Measurements from ENCODE around the gene SCYL3. TPM values are rescaled to one million over a fixed set of nuclear protein-coding genes. Genes with fewer than 3 reads are reported as not detected.

Gene SCYL3
- total RNA-seq, 1 donor from 2014 or later: 8.1 TPM

DNA sequence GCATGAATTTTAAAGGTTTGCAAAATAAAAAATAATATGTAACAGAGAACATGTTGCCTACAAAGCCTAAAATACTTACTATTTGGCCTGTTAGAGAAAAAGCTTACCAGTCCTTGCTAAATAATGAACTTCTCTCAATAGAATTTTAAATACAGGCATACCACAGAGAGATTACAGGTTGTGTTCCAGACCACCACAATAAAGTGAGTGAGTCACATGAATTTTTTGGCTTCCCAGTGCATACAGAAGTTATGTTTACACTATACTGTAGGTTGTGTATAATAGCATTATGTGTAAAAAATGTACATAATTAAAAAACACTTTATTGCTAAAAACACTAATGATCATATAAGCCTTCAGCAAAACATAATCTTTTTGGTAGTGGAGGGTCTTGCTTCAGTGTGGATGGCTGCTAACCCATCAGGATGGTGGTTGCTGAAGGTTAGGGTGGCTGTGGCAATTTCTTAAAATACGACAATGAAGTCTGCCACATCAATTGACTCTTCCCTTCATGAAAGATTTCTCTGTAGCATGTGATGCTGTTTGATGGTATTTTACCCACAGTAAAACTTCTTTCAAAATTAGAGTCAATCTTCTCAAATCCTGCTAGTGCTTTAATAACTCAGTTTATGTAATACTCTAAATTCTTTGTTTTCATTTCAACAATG, 48.6 kb downstream of the SCYL3 start:
- peaks cover 33% of the 10 kb centered on the region for H3K36me3 Mint-ChIP-seq (ENCODE audit: low read depth)

DNA sequence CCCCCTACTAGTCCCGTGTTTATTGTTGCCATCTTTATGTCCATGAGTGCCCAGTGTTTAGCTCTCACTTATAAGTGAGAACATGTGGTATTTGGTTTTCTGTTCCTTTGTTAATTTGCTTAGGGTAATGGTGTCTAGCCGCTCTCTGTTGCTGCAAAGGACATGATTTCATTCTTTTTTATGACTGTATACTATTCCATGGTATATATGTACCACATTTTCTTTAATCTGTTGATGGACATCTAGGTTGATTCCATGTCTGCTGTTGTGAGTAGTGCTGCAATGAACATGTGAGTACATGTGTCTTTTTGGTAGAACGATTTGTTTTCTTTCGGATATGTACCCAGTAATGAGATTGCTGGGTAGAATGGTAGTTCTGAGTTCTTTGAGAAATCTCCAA, 54.8 kb downstream of the SCYL3 start:
- Mint-ChIP-seq H3K9me3 (peaks cover 18% of the 10 kb centered on the region), H3K27ac (ENCODE audit: unreplicated experiment) (no peak overlapping the region), H3K4me3 (no peak overlapping the region), H3K27me3 (ENCODE audit: low read depth) (no peaks in the 10 kb centered on the region), H3K4me1 (no peaks in the 10 kb centered on the region), H3K36me3 (ENCODE audit: low read depth) (peaks cover 39% of the 10 kb centered on the region)
- DNase-seq (ENCODE audit: low read depth, low spot score): no peak
- TF ChIP-seq, protein P1, sequence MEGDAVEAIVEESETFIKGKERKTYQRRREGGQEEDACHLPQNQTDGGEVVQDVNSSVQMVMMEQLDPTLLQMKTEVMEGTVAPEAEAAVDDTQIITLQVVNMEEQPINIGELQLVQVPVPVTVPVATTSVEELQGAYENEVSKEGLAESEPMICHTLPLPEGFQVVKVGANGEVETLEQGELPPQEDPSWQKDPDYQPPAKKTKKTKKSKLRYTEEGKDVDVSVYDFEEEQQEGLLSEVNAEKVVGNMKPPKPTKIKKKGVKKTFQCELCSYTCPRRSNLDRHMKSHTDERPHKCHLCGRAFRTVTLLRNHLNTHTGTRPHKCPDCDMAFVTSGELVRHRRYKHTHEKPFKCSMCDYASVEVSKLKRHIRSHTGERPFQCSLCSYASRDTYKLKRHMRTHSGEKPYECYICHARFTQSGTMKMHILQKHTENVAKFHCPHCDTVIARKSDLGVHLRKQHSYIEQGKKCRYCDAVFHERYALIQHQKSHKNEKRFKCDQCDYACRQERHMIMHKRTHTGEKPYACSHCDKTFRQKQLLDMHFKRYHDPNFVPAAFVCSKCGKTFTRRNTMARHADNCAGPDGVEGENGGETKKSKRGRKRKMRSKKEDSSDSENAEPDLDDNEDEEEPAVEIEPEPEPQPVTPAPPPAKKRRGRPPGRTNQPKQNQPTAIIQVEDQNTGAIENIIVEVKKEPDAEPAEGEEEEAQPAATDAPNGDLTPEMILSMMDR (conservative IDR thresholded peaks at IDR 0.05): no peak

More for the DNA sequence above, 48.6 kb downstream of the SCYL3 start:
- Mint-ChIP-seq H3K4me1 (no peaks in the 10 kb centered on the region), H3K9me3 (peaks cover 8% of the 10 kb centered on the region), H3K4me3 (no peak overlapping the region), H3K27me3 (ENCODE audit: low read depth) (no peaks in the 10 kb centered on the region), H3K27ac (ENCODE audit: unreplicated experiment) (no peak overlapping the region)
- no peak for DNase-seq (ENCODE audit: low read depth, low spot score)
- TF ChIP-seq, protein P1 (conservative IDR thresholded peaks at IDR 0.05): no peak

DNA sequence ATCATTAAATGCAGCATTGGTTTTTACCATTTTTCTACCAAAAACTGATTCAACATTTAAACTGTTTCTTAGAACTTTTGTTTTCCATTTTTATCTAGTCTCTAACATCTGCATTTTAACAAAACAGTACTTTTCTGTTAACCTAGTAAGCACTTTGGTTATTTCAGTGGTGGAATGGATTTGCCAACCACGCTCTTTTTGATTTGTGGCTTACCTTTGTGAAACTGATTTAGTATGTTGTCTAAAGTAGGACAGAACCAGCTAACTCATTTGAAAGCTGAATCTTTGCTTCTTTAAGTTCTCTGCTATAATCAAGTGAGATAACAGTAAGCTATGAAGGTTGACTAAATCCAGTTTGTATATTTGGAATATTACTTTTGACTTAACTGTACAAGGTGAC, 57.5 kb downstream of the SCYL3 start:
- H3K36me3 Mint-ChIP-seq (ENCODE audit: low read depth): peaks cover 40% of the 10 kb centered on the region
- H3K27ac Mint-ChIP-seq (ENCODE audit: unreplicated experiment): no peak overlapping the region
- TF ChIP-seq, protein P1 (conservative IDR thresholded peaks at IDR 0.05): no peak
- no peak for DNase-seq (ENCODE audit: low read depth, low spot score)
- H3K9me3 Mint-ChIP-seq: peaks cover 15% of the 10 kb centered on the region
- no peaks in the 10 kb centered on the region for H3K4me1 Mint-ChIP-seq
- no peaks in the 10 kb centered on the region for H3K27me3 Mint-ChIP-seq (ENCODE audit: low read depth)
- no peak overlapping the region for H3K4me3 Mint-ChIP-seq

DNA sequence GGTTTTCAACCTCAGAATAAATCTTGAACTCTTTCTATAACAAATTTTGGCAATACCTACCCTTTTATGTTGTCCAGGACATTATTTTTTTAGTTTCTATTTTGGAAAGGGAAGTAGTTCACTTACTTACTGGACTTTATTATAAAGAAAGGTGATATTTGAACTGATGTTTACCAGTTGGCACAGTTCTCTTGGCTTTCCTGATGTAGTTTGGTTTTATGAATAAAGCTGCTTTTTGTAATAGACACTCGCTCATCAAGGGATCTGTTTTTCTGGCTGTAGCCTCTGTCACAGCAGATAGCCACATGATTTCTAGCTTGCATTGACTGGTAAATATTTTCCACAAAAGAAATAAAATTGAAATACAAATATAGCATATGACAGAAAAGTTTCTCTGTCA, 58.0 kb downstream of the SCYL3 start:
- peaks cover 36% of the 10 kb centered on the region for H3K36me3 Mint-ChIP-seq (ENCODE audit: low read depth)
- H3K4me3 Mint-ChIP-seq: no peak overlapping the region
- TF ChIP-seq, protein P1 (conservative IDR thresholded peaks at IDR 0.05): no peak

DNA sequence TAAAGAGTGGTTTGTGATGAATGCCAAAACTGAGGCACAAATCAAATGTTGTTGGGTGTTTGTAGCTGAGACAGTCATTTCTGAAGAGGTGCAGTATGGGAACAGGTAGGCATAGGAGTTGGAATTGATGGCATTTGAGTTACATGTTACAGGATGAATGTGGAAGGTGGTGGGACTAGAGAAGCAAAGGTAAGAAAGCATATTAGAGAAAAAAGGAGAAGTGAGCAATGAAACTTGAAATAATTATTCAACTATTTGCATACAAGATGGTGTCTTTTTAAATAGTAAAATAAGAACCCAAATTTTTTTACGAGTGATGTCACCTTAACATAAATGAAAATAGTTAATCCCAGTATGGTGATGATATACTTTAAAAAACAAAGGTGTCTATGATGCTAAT, 58.8 kb downstream of the SCYL3 start:
- no peak for DNase-seq (ENCODE audit: low read depth, low spot score)
- no peaks in the 10 kb centered on the region for H3K27me3 Mint-ChIP-seq (ENCODE audit: low read depth)
- TF ChIP-seq, protein P1 (conservative IDR thresholded peaks at IDR 0.05): no peak
- H3K36me3 Mint-ChIP-seq (ENCODE audit: low read depth): peaks cover 33% of the 10 kb centered on the region
- H3K27ac Mint-ChIP-seq (ENCODE audit: unreplicated experiment): no peak overlapping the region
- H3K9me3 Mint-ChIP-seq: peaks cover 9% of the 10 kb centered on the region
- no peak overlapping the region for H3K4me3 Mint-ChIP-seq
- H3K4me1 Mint-ChIP-seq: no peaks in the 10 kb centered on the region

More for the DNA sequence above, 58.0 kb downstream of the SCYL3 start:
- H3K27ac Mint-ChIP-seq (ENCODE audit: unreplicated experiment): no peak overlapping the region
- DNase-seq (ENCODE audit: low read depth, low spot score): no peak
- peaks cover 10% of the 10 kb centered on the region for H3K9me3 Mint-ChIP-seq
- no peaks in the 10 kb centered on the region for H3K4me1 Mint-ChIP-seq
- H3K27me3 Mint-ChIP-seq (ENCODE audit: low read depth): no peaks in the 10 kb centered on the region

Measured in neural crest cell (in vitro differentiated cells).